Measurements from ENCODE around the gene SPAG16.

DNA sequence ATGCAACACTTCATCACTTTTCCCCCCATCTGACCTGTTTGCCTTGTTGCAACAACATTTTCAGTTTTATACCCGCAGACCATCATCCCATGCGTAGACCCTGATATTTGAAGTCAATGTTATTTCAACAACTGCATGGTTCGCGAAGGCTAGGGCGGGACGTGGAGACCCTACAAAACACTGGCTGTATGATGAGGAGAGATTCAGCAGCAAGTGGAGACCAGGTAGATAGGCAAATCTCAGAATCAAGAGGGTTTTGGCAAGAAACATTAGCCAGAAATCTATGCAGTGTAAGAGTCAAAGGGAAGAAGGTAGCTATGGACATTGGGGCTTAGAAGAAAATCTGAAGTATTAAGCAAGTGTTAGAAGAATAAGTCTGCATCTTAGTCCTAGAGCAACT lies 42.4 kb upstream of the SPAG16 start:
- TF ChIP-seq POLR2AphosphoS5 (IDR thresholded peaks at IDR 0.05; ENCODE audit: low read depth, low read length) = no peak
- TF ChIP-seq FOXP2 (optimal IDR thresholded peaks at IDR 0.05; ENCODE audit: borderline replicate concordance, extremely low read depth, extremely low read length, insufficient read depth) = no peak
- TF ChIP-seq TAF1 (IDR thresholded peaks at IDR 0.05; ENCODE audit: borderline replicate concordance, insufficient read depth, low read length) = no peak
- TF ChIP-seq, protein P1, sequence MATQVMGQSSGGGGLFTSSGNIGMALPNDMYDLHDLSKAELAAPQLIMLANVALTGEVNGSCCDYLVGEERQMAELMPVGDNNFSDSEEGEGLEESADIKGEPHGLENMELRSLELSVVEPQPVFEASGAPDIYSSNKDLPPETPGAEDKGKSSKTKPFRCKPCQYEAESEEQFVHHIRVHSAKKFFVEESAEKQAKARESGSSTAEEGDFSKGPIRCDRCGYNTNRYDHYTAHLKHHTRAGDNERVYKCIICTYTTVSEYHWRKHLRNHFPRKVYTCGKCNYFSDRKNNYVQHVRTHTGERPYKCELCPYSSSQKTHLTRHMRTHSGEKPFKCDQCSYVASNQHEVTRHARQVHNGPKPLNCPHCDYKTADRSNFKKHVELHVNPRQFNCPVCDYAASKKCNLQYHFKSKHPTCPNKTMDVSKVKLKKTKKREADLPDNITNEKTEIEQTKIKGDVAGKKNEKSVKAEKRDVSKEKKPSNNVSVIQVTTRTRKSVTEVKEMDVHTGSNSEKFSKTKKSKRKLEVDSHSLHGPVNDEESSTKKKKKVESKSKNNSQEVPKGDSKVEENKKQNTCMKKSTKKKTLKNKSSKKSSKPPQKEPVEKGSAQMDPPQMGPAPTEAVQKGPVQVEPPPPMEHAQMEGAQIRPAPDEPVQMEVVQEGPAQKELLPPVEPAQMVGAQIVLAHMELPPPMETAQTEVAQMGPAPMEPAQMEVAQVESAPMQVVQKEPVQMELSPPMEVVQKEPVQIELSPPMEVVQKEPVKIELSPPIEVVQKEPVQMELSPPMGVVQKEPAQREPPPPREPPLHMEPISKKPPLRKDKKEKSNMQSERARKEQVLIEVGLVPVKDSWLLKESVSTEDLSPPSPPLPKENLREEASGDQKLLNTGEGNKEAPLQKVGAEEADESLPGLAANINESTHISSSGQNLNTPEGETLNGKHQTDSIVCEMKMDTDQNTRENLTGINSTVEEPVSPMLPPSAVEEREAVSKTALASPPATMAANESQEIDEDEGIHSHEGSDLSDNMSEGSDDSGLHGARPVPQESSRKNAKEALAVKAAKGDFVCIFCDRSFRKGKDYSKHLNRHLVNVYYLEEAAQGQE (IDR thresholded peaks at IDR 0.05; ENCODE audit: insufficient read depth in 1 of 2, low read depth in 2 of 2, low read length in 2 of 2) = no peak
